ENCODE results near the gene FAM118B. TPM values are rescaled to one million over a fixed set of nuclear protein-coding genes. Genes with fewer than 3 reads are reported as not detected.

Gene FAM118B
- total RNA-seq, 1 experiment from 2014 or later = 13.1 TPM

DNA sequence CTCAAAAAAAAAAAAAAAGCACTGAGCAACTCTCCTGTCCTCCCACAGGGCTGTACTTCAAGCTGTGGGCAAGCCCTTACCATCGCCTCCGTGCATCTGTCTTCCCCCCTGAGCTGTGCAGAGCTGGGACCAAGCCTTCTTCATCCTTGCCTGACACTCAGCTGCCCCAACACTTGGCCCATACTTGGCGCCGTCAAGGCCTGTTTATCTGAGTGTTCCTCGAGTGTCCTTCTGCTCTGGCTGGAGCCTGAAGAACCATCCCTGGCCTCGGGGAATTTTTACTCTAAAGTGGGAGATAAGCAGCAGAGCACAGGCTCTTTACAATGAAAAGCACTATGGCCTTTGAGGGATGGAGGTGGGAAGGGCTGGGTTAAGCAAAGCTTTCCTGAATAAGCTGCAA lies 69.7 kb downstream of the FAM118B start:
- H3F3A ChIP-seq (ENCODE audit: insufficient read depth, low read depth) = peaks cover 15% of the 10 kb centered on the region; the same call in 1 of the 2 replicates
- H4K20me1 ChIP-seq (ENCODE audit: insufficient read depth) = no peaks in the 10 kb centered on the region
- H2AFZ ChIP-seq = no peak overlapping the region
- no peaks in the 10 kb centered on the region for H3K9me2 ChIP-seq (ENCODE audit: insufficient read depth)
- no peak overlapping the region for H3K27ac ChIP-seq
- ChIA-PET CTCF (no interaction called here), POLR2A (ENCODE audit: unreplicated experiment) (no interaction called here)
- no TSS peak for BruUV-seq (replicated peaks)
- H3K4me2 ChIP-seq = no peak overlapping the region
- intact Hi-C loops (cut with micrococcal nuclease; ENCODE audit: unreplicated experiment) = no loop called here
- peak in 1 of 2 experiments; percentile 23 for DNase-seq
- peaks cover 14% of the 10 kb centered on the region for H3K79me2 ChIP-seq (ENCODE audit: low read depth)
- H3K4me3 ChIP-seq = no peak overlapping the region
- H3K4me1 ChIP-seq (replicated peaks; ENCODE audit: insufficient read depth) = peaks cover 23% of the 10 kb centered on the region
- no peaks in the 10 kb centered on the region for H3K9me3 ChIP-seq (ENCODE audit: insufficient read depth, low read depth)
- H3K27me3 ChIP-seq (ENCODE audit: insufficient read depth, low read depth) = no peaks in the 10 kb centered on the region
- no peaks in the 10 kb centered on the region for H3K36me3 ChIP-seq (ENCODE audit: low read depth)
- TF ChIP-seq EZH2 (IDR thresholded peaks at IDR 0.05; ENCODE audit: low read depth) = no peak
- TF ChIP-seq, protein P1, sequence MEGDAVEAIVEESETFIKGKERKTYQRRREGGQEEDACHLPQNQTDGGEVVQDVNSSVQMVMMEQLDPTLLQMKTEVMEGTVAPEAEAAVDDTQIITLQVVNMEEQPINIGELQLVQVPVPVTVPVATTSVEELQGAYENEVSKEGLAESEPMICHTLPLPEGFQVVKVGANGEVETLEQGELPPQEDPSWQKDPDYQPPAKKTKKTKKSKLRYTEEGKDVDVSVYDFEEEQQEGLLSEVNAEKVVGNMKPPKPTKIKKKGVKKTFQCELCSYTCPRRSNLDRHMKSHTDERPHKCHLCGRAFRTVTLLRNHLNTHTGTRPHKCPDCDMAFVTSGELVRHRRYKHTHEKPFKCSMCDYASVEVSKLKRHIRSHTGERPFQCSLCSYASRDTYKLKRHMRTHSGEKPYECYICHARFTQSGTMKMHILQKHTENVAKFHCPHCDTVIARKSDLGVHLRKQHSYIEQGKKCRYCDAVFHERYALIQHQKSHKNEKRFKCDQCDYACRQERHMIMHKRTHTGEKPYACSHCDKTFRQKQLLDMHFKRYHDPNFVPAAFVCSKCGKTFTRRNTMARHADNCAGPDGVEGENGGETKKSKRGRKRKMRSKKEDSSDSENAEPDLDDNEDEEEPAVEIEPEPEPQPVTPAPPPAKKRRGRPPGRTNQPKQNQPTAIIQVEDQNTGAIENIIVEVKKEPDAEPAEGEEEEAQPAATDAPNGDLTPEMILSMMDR (conservative IDR thresholded peaks at IDR 0.05) = no peak

DNA sequence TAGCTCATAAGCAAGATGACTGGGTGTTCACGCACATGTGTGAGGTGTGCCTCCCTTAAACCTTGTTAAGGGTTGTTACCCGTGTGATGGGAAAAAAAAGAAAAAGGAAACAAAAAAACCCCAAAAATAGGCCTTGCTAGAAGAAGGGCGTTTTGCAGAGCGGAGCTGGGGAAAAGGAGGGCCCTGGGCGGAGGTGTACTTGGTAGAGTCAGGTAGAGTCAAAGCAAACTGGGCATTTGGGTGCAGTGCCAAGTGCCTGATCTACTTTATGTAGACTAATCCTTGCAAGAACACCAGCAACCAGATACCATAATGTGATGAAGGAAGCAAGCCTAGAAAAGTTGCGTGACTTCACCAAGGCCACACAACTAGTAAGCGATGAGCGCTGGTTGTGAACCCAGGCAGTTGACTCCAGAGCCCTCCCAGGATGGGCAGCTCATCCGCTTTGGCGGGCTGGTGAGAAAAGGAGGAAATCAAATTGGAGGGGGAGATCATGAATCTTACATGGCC lies 70.1 kb downstream of the FAM118B start:
- H2AFZ ChIP-seq = no peak overlapping the region
- BruUV-seq (replicated peaks) = no TSS peak
- H3K9me2 ChIP-seq (ENCODE audit: insufficient read depth) = no peaks in the 10 kb centered on the region
- peaks cover 23% of the 10 kb centered on the region for H3K4me1 ChIP-seq (replicated peaks; ENCODE audit: insufficient read depth)
- H3K9me3 ChIP-seq (ENCODE audit: insufficient read depth, low read depth) = no peaks in the 10 kb centered on the region
- intact Hi-C loops (cut with micrococcal nuclease; ENCODE audit: unreplicated experiment) = no loop called here
- H3K4me3 ChIP-seq = no peak overlapping the region
- peak overlapping the region; percentile 90 for H3K4me2 ChIP-seq
- H3F3A ChIP-seq (ENCODE audit: insufficient read depth, low read depth) = peaks cover 15% of the 10 kb centered on the region; the same call in 1 of the 2 replicates
- DNase-seq = no peak
- ChIA-PET POLR2A (ENCODE audit: unreplicated experiment) (no interaction called here), CTCF (no interaction called here)
- H4K20me1 ChIP-seq (ENCODE audit: insufficient read depth) = no peaks in the 10 kb centered on the region
- TF ChIP-seq, protein P1 (conservative IDR thresholded peaks at IDR 0.05) = no peak
- TF ChIP-seq EZH2 (IDR thresholded peaks at IDR 0.05; ENCODE audit: low read depth) = no peak
- peaks cover 14% of the 10 kb centered on the region for H3K79me2 ChIP-seq (ENCODE audit: low read depth)
- H3K27me3 ChIP-seq (ENCODE audit: insufficient read depth, low read depth) = no peaks in the 10 kb centered on the region
- H3K27ac ChIP-seq = no peak overlapping the region
- no peaks in the 10 kb centered on the region for H3K36me3 ChIP-seq (ENCODE audit: low read depth)

DNA sequence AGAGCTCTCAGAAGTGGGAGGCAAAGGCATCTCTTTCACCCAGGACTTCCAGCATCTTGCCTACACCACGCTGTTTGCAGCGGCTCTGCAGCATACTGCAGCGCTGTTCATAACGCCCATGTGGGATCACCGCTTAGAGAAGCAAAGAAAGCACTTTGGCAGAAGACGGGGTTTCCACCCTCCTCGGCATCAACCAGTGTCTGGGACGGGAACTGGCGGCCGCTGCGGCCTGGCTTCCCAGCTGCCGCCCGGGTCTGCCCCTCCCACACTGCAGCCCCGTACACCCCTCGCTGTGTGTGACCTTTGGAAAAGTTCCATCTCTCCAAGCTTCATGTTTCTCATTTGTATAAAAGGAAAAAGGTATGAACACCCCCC lies 70.8 kb downstream of the FAM118B start:
- H3K4me1 ChIP-seq (replicated peaks; ENCODE audit: insufficient read depth) = peaks cover 23% of the 10 kb centered on the region
- ChIA-PET POLR2A (ENCODE audit: unreplicated experiment) (interaction anchor here (0.6 kb wide), 2 partner anchors 75 to 578 kb away, joined by 3 to 6 read pairs; no protein-coding TSS in a partner anchor), CTCF (no interaction called here)
- H3K9me2 ChIP-seq (ENCODE audit: insufficient read depth) = no peaks in the 10 kb centered on the region
- intact Hi-C loops (cut with micrococcal nuclease; ENCODE audit: unreplicated experiment) = no loop called here
- peak overlapping the region; percentile 97 for H2AFZ ChIP-seq
- no peaks in the 10 kb centered on the region for H3K9me3 ChIP-seq (ENCODE audit: insufficient read depth, low read depth)
- no peaks in the 10 kb centered on the region for H3K27me3 ChIP-seq (ENCODE audit: insufficient read depth, low read depth)
- no peak for TF ChIP-seq EZH2 (IDR thresholded peaks at IDR 0.05; ENCODE audit: low read depth)
- TF ChIP-seq, protein P1 (conservative IDR thresholded peaks at IDR 0.05) = no peak
- peak overlapping the region; percentile 90 for H3K4me2 ChIP-seq
- H3K79me2 ChIP-seq (ENCODE audit: low read depth) = peaks cover 14% of the 10 kb centered on the region
- no peaks in the 10 kb centered on the region for H3K36me3 ChIP-seq (ENCODE audit: low read depth)
- H3K27ac ChIP-seq = peak overlapping the region; percentile 77; the same call in 1 of the 2 replicates
- TSS peak; percentile 73 for BruUV-seq (replicated peaks)
- peak; percentile 28 to 38 for DNase-seq
- H3F3A ChIP-seq (ENCODE audit: insufficient read depth, low read depth) = peaks cover 15% of the 10 kb centered on the region; the same call in 1 of the 2 replicates
- H4K20me1 ChIP-seq (ENCODE audit: insufficient read depth) = no peaks in the 10 kb centered on the region
- peak overlapping the region; percentile 83 for H3K4me3 ChIP-seq

Data from PC-9 (cell line).